Activated CD4-positive, alpha-beta memory T cell treated with anti-CD3 and anti-CD28 coated beads for 36 hours (primary cell): Measurements from ENCODE around the gene PRELP. TPM values are rescaled to one million over a fixed set of nuclear protein-coding genes. Genes with fewer than 3 reads are reported as not detected.
"Not testable (repeated sequence)": the region's sequence is repeated elsewhere in the genome, so short reads cannot be mapped to it uniquely, and the experiment has no call there.

Source experiments
- CTCF ChIA-PET: fragments of 350-600 bp; sonication (Branson Sonifier 250); formaldehyde crosslinking; loops from one replicate; lab custom pipeline; 2021; ENCODE audit warnings: antibody characterized with exemption, inconsistent platforms; lab: Charles Lee
- POLR2A ChIA-PET: fragments of 350-600 bp; sonication (Branson Sonifier 250); formaldehyde crosslinking; loops from one replicate; lab custom pipeline; 2021; ENCODE audit warnings: antibody characterized with exemption; lab: Charles Lee
- DNase-seq: peaks from one replicate; pipeline ENCODE4 v3.0.0-alpha.2; 2020
- H3K27ac Mint-ChIP-seq: one replicate; pipeline ENCODE4 v1.8.0; 2021; ENCODE audit warnings: mixed read lengths
- H3K27me3 Mint-ChIP-seq: one replicate; pipeline ENCODE4 v1.8.0; 2021; ENCODE audit warnings: mixed read lengths
- H3K36me3 Mint-ChIP-seq: one replicate; pipeline ENCODE4 v1.8.0; 2021; ENCODE audit warnings: mixed read lengths
- H3K4me1 Mint-ChIP-seq: one replicate; pipeline ENCODE4 v1.8.0; 2021; ENCODE audit warnings: low read depth, mixed read lengths
- H3K4me3 Mint-ChIP-seq: one replicate; pipeline ENCODE4 v1.8.0; 2021; ENCODE audit warnings: mild to moderate bottlenecking, mixed read lengths
- H3K9me3 Mint-ChIP-seq: one replicate; pipeline ENCODE4 v1.8.0; 2021; ENCODE audit warnings: mixed read lengths
- intact Hi-C: fragments of 100-400 bp; cut with micrococcal nuclease; formaldehyde crosslinking; loops from one replicate; pipeline ENCODE4 v1.15.1; 2023
- total RNA-seq, 2 experiments: library from RNA; stranded (reverse); gene quantifications; one replicate each; pipeline ENCODE4 v1.2.3, GENCODE V29; 2021

PRELP gene
- total RNA-seq, 2 experiments from 2014 or later, result not detected

GRCh38 chr1:203456577-203456976 lies 19.0 kb upstream of the PRELP start:
- Mint-ChIP-seq H3K36me3 (no peaks in the 10 kb centered on the region), H3K4me1 (no peaks in the 10 kb centered on the region), H3K9me3 (no peaks in the 10 kb centered on the region), H3K27ac (no peak overlapping the region), H3K27me3 (peaks cover 28% of the 10 kb centered on the region), H3K4me3 (no peak overlapping the region)
- no peak for DNase-seq
- ChIA-PET CTCF (interaction anchor here (1.1 kb wide), 1 partner anchor 189 kb away, joined by 4 read pairs; no protein-coding TSS in a partner anchor), POLR2A (no interaction called here)
- intact Hi-C loops, result no loop called here

DNA sequence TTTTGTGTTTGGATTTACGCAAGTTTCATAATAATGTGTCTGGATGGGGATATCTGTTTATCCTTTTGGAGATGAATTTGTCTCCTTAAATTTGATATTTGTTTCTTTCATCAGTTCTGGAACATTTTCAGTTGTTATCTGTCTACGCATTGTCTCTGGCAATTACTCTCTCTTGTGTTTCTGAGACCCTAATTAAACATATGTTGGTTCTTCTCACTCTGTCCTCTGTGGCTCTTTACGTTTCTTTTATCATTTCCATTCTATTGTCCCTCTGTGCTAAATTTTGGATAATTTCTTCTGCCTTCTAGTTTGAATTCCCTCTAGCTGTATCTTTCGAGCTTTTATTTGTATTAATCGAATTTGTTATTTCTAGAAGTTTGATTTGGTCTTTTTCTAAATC lies 17.5 kb upstream of the PRELP start:
- intact Hi-C loops, result no loop called here
- H3K27me3 Mint-ChIP-seq, result peaks cover 29% of the 10 kb centered on the region
- H3K4me3 Mint-ChIP-seq, result no peak overlapping the region
- no peaks in the 10 kb centered on the region for H3K9me3 Mint-ChIP-seq
- H3K27ac Mint-ChIP-seq, result no peak overlapping the region
- no peak for DNase-seq
- no peaks in the 10 kb centered on the region for H3K4me1 Mint-ChIP-seq
- no peaks in the 10 kb centered on the region for H3K36me3 Mint-ChIP-seq
- CTCF ChIA-PET, result no interaction called here
- POLR2A ChIA-PET, result no interaction called here

DNA sequence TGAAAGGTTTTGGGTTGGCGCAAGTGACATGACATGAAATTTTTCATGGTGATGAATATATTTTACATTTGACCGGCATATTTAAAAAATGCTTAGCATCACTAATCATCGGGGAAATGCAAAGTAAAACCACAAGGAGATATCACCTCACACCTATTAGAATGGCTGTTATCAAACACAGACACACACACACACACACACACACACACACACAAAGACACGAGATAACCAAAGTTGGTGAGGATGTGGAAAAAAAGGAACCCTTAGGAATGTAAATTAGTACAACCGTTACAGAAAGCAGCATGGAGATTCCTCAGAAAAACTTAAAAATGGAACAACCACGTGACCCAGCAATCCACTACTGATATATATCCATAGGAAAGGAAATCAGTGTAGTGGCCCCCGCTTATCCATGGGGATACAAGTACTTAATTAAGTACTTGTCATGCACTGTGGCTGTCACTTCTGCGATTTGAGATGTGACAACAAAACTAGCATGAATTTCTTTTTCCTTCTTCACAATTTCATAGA lies 15.9 kb upstream of the PRELP start:
- no peaks in the 10 kb centered on the region for H3K4me1 Mint-ChIP-seq
- peaks cover 27% of the 10 kb centered on the region for H3K27me3 Mint-ChIP-seq
- no peaks in the 10 kb centered on the region for H3K9me3 Mint-ChIP-seq
- ChIA-PET POLR2A (no interaction called here), CTCF (interaction anchor here (0.8 kb wide), 1 partner anchor 28 kb away, joined by 3 read pairs; no protein-coding TSS in a partner anchor)
- no peak overlapping the region for H3K4me3 Mint-ChIP-seq
- DNase-seq, result no peak
- no peak overlapping the region for H3K27ac Mint-ChIP-seq
- intact Hi-C loops, result no loop called here
- no peaks in the 10 kb centered on the region for H3K36me3 Mint-ChIP-seq

DNA sequence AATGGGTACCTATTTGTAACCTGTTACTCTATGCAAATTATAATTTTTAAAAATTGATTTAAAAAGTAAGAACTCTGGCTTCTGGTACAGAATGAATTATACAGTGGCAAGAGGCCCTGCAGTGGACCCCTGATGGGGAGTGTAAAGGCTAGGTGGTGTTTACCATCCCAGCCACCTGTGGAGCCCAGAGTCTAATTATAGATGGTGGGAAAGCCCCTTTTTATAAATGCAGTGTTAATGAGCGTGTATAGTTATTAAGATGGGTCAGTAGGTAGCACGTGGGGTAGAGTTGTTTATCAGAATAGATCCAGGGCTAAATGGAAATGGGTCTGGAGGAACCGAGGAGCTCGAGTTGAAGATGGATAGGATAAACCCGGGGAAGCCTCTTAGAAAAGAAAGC lies 13.9 kb upstream of the PRELP start:
- Mint-ChIP-seq H3K27ac (no peak overlapping the region), H3K4me3 (no peak overlapping the region), H3K9me3 (no peaks in the 10 kb centered on the region), H3K27me3 (peaks cover 25% of the 10 kb centered on the region), H3K36me3 (no peaks in the 10 kb centered on the region), H3K4me1 (no peaks in the 10 kb centered on the region)
- ChIA-PET POLR2A (no interaction called here), CTCF (interaction anchor here (0.8 kb wide), 1 partner anchor 26 kb away, joined by 3 read pairs; no protein-coding TSS in a partner anchor)
- intact Hi-C loops, result no loop called here
- DNase-seq, result no peak

DNA sequence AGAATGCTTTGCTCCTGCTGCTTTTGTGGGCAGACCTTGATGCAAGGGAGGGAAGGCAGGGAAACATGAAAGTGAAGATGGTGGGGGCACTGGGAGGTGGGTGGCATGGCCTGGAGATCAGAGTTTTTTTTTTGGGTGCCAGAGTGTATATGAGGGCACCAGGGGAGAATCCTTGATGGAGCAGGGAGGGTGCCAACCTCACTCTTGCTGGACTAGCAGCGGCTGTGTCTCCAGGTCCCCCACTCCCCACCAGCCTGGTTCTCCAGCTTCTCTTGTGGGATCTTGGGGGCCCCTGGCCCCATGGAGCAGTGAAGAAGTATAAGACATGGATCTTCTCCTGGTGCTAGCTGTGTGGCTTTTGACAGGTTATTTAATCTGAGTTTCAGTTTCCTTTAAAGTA lies 13.5 kb upstream of the PRELP start:
- Mint-ChIP-seq H3K9me3 (no peaks in the 10 kb centered on the region), H3K27ac (no peak overlapping the region), H3K4me1 (no peaks in the 10 kb centered on the region), H3K36me3 (no peaks in the 10 kb centered on the region), H3K4me3 (no peak overlapping the region), H3K27me3 (peaks cover 26% of the 10 kb centered on the region)
- DNase-seq, result no peak
- POLR2A ChIA-PET, result no interaction called here
- CTCF ChIA-PET, result no interaction called here
- intact Hi-C loops, result no loop called here

DNA sequence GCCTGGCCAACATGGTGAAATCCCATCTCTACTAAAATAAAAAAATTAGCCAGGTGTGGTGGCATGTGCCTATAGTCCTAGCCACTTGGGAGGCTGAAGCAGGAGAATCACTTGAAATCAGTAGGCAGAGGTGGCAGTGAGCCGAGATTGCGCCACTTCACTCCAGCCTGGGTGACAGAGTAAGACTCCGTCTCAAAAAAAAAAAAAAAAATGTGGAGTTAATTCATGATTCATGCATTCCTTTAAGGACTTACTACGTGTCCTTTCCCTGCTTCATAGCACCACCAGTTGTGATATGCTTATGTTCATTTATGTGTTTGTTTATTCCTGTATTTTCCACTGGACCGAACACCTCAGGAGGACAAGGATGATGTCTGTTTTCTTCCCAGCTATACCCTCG lies 12.7 kb upstream of the PRELP start:
- POLR2A ChIA-PET, result no interaction called here
- Mint-ChIP-seq H3K4me3 (no peak overlapping the region), H3K27ac (no peak overlapping the region)

DNA sequence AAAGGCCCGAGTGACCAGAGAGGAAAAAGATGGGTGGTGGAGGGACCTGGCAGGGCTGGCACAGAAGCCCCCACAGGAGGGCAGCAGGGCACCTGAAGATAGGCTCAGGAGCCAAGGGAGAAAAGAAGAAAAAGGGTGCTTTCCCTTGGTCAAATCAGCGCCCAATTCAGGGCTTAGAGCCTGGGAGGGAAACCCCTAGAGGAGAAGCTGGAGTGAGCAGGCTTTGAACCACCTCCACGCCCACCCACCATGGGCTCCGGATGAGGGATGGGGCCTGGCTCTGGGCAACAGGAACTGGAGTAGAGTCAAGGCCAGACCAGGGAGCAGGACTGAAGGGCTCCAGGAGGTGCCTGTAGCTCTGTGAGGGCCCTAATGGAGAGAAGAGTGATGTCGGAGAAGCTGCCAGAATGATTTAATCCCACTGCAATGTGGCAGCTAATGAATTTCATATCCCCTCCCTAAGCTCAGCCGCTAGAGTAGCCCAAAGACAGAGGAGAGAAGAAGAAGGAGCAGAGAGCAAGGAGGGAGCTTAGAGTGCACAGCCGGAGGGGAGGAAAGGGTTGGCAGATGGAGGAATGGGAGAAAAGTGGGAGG lies 12.0 kb upstream of the PRELP start:
- H3K27ac Mint-ChIP-seq, result no peak overlapping the region
- no peaks in the 10 kb centered on the region for H3K4me1 Mint-ChIP-seq
- H3K4me3 Mint-ChIP-seq, result no peak overlapping the region
- H3K27me3 Mint-ChIP-seq, result peaks cover 21% of the 10 kb centered on the region
- H3K9me3 Mint-ChIP-seq, result no peaks in the 10 kb centered on the region
- intact Hi-C loops, result no loop called here
- DNase-seq, result no peak
- no peaks in the 10 kb centered on the region for H3K36me3 Mint-ChIP-seq
- ChIA-PET CTCF (interaction anchor here (0.6 to 1.4 kb wide), 2 partner anchors 194 to 290 kb away, joined by 3 read pairs; no protein-coding TSS in a partner anchor), POLR2A (no interaction called here)

More for the DNA sequence above, 12.7 kb upstream of the PRELP start:
- Mint-ChIP-seq H3K27me3 (peaks cover 22% of the 10 kb centered on the region), H3K36me3 (no peaks in the 10 kb centered on the region), H3K9me3 (no peaks in the 10 kb centered on the region), H3K4me1 (no peaks in the 10 kb centered on the region)
- CTCF ChIA-PET, result interaction anchor here (0.6 to 1.4 kb wide), 2 partner anchors 194 to 290 kb away, joined by 3 read pairs; no protein-coding TSS in a partner anchor
- DNase-seq, result no peak
- intact Hi-C loops, result no loop called here

DNA sequence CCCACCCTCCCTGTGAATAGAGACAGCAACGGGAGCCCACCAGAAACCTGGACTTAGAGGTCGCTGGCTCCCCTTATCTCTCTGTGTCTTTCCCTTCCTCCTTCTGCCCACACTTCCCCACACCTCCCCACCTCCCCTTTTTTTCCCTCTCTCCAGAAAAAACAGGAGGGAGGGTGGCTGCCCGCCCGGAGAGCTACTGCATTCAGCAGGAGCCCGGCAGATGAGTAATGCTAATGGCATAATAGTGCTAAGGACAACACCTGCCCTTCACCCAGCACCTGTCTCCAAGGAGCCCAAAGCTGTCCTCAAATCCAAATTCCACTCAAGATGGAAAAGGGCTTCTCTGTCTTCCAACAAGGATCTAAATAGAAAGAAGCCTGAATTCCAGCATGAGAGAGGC lies 11.4 kb upstream of the PRELP start:
- ChIA-PET POLR2A (no interaction called here), CTCF (interaction anchor here (1.4 kb wide), 1 partner anchor 195 kb away, joined by 3 read pairs; no protein-coding TSS in a partner anchor)
- no peaks in the 10 kb centered on the region for H3K36me3 Mint-ChIP-seq
- H3K4me1 Mint-ChIP-seq, result no peaks in the 10 kb centered on the region
- intact Hi-C loops, result no loop called here
- H3K9me3 Mint-ChIP-seq, result no peaks in the 10 kb centered on the region
- peaks cover 21% of the 10 kb centered on the region for H3K27me3 Mint-ChIP-seq
- no peak overlapping the region for H3K4me3 Mint-ChIP-seq
- H3K27ac Mint-ChIP-seq, result no peak overlapping the region
- no peak for DNase-seq

DNA sequence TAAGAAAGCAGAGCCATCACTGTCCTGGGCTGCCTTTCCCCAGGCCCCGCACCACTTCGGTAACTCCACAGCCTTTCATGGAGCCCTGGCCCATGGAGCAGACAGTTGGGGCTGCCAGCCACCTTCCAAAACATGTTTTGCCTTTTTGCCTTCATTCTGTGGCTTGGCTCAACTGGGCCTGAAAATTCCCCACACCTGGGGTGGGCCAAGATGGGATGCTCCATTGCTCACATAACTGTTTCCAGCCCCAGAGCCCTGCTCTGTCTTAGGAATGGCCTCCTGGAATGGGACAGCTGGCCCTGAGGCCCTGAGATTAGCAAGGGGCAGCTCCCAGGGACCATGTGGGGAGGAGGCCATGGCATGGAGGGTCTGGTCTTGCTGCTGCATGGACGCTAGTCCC lies 10.9 kb upstream of the PRELP start:
- intact Hi-C loops, result no loop called here
- Mint-ChIP-seq H3K27ac (no peak overlapping the region), H3K4me3 (no peak overlapping the region), H3K4me1 (no peaks in the 10 kb centered on the region), H3K36me3 (no peaks in the 10 kb centered on the region), H3K27me3 (peaks cover 18% of the 10 kb centered on the region), H3K9me3 (no peaks in the 10 kb centered on the region)
- ChIA-PET CTCF (no interaction called here), POLR2A (no interaction called here)
- DNase-seq, result no peak

- H3K27ac Mint-ChIP-seq, result no peak overlapping the region
- H3K9me3 Mint-ChIP-seq, result no peaks in the 10 kb centered on the region
- intact Hi-C loops, result no loop called here
- peaks cover 20% of the 10 kb centered on the region for H3K27me3 Mint-ChIP-seq
- ChIA-PET CTCF (interaction anchor here (1.4 kb wide), 1 partner anchor 23 kb away, joined by 6 read pairs; no protein-coding TSS in a partner anchor), POLR2A (no interaction called here)
- no peaks in the 10 kb centered on the region for H3K36me3 Mint-ChIP-seq
- no peak for DNase-seq
- no peaks in the 10 kb centered on the region for H3K4me1 Mint-ChIP-seq
- H3K4me3 Mint-ChIP-seq, result no peak overlapping the region
Measured at GRCh38 chr1:203465146-203465798, 10.3 kb upstream of the PRELP start.

DNA sequence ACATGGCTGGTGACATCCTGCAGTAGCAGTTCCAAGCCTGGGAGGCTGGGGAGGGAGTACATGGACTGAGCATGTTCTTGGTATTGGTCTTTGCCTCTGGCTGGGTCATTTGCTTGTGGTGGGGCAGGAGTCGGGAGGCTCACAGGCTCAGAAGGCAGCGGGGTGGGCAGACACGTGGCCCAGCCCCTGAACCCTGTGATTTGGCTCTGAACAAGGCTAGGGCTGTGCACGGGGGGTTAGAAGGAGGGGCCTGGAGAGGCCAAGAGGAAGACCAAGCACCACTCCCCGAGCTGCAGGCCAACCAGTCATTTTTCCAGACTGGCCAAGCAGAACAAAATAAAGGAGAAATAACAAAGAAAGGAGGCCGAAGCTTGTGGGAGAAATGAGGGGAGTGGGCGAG lies 9.7 kb upstream of the PRELP start:
- H3K9me3 Mint-ChIP-seq, result no peaks in the 10 kb centered on the region
- H3K4me3 Mint-ChIP-seq, result no peak overlapping the region
- H3K4me1 Mint-ChIP-seq, result no peaks in the 10 kb centered on the region
- peaks cover 19% of the 10 kb centered on the region for H3K27me3 Mint-ChIP-seq
- POLR2A ChIA-PET, result no interaction called here
- intact Hi-C loops, result no loop called here
- no peaks in the 10 kb centered on the region for H3K36me3 Mint-ChIP-seq
- CTCF ChIA-PET, result interaction anchor here (0.8 to 1.4 kb wide), 3 partner anchors 22 to 427 kb away, joined by 3 to 6 read pairs (median 4); no protein-coding TSS in a partner anchor
- DNase-seq, result no peak
- no peak overlapping the region for H3K27ac Mint-ChIP-seq

DNA sequence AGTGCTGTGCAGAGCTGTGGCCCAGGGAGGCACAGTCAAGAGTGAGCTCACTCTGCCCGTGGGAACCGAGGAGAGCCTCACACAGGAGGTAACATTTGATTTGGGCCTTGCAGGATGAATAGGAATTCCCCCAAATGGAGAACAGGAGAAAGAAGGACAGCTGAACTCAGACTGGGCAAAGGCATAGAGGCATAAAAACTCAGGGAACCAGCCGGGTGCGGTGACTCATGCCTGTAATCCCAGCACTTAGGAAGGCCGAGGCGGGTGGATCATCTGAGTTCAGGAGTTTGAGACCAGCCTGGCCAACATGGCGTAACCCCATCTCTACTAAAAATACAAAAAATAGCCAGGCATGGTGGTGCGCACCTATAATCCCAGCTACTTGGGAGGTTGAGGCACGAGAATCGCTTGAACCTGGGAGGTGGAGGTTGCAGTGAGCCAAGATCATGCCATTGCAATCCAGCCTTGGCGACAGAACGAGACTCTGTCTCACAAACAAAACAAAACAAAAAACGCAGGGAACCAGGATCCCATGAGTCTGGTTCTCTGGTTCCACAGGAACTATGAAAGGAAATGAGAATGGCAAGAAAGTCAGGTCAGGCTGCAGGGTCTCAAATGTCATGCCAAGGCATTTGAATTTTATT lies 8.6 kb upstream of the PRELP start:
- H3K4me1 Mint-ChIP-seq, H3K4me3 Mint-ChIP-seq, H3K9me3 Mint-ChIP-seq, H3K27ac Mint-ChIP-seq, DNase-seq, intact Hi-C loops, H3K36me3 Mint-ChIP-seq, POLR2A ChIA-PET: not testable (repeated sequence)
- H3K27me3 Mint-ChIP-seq, result peaks cover 15% of the 10 kb centered on the region
- CTCF ChIA-PET, result interaction anchor here (1.0 to 1.4 kb wide), 2 partner anchors 21 to 428 kb away, joined by 4 to 6 read pairs; no protein-coding TSS in a partner anchor
